ENCODE measurements around the gene SERP1.

SERP1 gene

DNA sequence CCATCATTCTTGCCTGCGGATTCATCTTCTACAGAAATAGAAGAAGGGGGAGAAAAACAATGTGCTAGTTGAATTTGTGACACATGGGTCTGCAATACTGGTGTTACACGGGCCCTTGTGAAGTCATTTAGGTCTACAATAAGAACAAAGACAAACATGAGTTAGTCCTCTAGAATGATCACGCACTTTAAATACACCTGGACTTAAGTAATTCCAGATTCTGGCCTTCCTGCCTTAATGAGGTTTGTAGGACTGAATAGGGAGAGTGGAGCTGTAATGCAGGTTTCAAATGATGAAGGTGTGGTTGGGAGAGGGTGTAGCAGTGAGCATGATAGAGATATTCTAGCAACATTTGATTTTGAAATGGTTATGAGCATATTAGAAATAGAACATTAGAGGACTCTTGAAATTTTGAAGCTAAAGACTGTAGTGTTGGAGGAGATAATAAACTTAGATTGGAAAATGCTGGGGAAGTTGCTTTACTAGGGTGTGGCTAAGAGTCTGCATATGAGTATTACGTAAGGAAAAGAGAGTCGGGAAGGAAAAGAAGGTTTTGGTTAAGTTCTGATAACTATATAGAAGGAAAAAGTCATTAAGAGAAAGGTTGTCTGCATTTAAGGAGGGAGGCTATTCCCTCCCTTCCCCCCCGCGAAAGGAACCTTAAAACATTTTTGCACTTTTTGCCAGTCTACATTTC, 897 bp upstream of the SERP1 start:
- H3K4me3 ChIP-seq (ENCODE audit: control insufficient read depth, low read depth, low read length), result peak overlapping the region; percentile 97
- DNase-seq (ENCODE audit: low read depth), result peak; percentile 25
- TF ChIP-seq, protein P1, sequence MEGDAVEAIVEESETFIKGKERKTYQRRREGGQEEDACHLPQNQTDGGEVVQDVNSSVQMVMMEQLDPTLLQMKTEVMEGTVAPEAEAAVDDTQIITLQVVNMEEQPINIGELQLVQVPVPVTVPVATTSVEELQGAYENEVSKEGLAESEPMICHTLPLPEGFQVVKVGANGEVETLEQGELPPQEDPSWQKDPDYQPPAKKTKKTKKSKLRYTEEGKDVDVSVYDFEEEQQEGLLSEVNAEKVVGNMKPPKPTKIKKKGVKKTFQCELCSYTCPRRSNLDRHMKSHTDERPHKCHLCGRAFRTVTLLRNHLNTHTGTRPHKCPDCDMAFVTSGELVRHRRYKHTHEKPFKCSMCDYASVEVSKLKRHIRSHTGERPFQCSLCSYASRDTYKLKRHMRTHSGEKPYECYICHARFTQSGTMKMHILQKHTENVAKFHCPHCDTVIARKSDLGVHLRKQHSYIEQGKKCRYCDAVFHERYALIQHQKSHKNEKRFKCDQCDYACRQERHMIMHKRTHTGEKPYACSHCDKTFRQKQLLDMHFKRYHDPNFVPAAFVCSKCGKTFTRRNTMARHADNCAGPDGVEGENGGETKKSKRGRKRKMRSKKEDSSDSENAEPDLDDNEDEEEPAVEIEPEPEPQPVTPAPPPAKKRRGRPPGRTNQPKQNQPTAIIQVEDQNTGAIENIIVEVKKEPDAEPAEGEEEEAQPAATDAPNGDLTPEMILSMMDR (conservative IDR thresholded peaks at IDR 0.05; ENCODE audit: control insufficient read depth, insufficient read depth, low read depth, low read length), result no peak

DNA sequence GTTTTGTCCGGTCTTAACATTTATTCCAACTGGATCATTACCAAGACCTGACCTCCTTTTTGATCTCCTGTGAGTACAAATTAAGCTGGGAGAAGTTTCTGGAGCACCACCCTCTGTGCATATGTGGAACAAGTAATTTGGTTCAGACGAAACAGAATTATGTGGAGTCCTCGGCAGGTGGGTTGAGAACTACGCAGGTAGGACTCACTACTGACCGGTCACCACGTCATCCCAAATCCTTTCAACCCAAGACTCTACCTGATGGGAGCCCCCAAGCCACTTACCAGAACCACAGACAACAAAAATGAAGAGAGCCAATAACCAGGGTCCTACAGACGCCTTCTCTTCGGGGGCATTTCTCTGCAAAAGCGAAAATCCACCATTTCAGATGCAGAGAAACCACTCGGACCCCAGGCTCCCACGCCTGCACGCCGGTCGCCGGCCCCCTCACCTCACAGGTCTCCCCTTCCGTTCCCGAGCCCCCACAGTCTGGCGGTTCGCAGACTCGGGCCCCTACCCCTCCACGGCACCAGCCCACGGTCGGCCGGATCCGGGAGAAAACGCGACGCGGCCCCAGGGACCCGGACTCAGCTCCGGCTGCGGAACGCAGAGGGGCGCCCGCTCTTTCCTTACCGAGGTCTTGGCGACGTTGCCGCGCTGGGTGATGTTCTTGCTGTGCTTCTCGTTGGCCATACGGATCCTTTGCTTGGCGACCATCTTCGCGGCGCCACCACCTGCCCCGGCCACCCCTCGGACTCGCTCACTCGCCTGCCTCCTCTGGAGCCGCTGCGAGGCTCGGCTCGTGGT, 674 bp downstream of the SERP1 start:
- TF ChIP-seq, protein P1 (conservative IDR thresholded peaks at IDR 0.05; ENCODE audit: control insufficient read depth, insufficient read depth, low read depth, low read length), result no peak
- peak overlapping the region; percentile 97 for H3K4me3 ChIP-seq (ENCODE audit: control insufficient read depth, low read depth, low read length)
- DNase-seq (ENCODE audit: low read depth), result peak; percentile 19

DNA sequence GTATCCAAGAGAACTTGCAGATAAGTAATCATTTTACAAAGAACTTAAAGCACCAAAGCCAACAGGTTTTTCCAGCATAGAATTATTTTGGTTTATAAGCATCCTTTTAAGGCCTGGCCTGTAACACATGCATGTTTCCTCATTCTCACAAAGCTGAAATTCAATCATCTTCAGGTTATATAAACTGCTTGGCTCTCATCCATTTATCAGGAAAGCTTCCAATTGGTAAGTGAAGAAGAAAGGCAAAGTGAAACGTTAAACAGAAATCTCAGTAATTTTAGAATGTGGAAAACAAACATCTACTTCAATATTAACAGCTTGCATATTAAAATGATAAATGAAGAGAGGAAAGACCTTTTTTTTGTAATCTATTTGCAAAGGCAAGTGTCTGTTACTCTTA, 1.6 kb downstream of the SERP1 start:
- TF ChIP-seq, protein P1 (conservative IDR thresholded peaks at IDR 0.05; ENCODE audit: control insufficient read depth, insufficient read depth, low read depth, low read length), result no peak
- peak overlapping the region; percentile 97 for H3K4me3 ChIP-seq (ENCODE audit: control insufficient read depth, low read depth, low read length)
- peak; percentile 26 for DNase-seq (ENCODE audit: low read depth)

DNA sequence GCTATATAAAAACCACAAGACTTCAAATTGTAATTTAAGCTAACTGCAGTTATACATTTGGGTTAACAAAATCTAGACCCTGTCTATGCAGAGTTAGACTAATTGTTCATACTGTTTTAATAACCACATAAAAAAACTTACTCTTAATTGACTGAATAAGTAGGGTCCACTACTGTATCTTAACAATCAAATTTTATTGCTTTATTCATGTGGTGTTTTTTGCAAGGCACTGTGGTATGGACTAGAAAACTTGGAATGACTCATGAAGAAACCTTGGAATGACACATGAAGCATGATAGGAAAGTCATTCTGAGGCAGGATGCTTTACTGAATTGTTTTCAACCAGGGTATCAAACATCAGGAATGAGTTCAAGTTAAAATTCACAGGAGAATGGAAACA, 2.3 kb downstream of the SERP1 start:
- DNase-seq (ENCODE audit: low read depth), result peak; percentile 77
- TF ChIP-seq, protein P1 (conservative IDR thresholded peaks at IDR 0.05; ENCODE audit: control insufficient read depth, insufficient read depth, low read depth, low read length), result no peak
- peak overlapping the region; percentile 97 for H3K4me3 ChIP-seq (ENCODE audit: control insufficient read depth, low read depth, low read length)

DNA sequence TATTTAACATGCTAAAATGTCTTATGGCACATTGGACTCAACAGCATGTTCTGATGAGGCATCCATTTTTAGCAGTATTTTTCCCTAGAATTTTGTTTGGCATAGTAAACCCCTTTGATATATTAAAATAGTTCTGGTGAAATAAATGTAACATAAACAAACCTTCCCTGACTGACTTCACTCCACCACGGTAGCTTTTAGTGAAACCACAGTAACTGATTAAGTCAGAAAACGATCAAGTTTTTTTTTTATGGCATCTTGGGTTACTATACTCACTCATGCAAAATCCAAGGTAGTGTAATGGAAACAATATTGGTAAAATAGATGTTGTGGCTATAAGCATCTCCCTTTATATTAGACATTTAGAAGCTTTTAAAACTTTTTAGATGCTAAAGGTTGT, 2.8 kb downstream of the SERP1 start:
- TF ChIP-seq, protein P1 (conservative IDR thresholded peaks at IDR 0.05; ENCODE audit: control insufficient read depth, insufficient read depth, low read depth, low read length), result no peak
- H3K4me3 ChIP-seq (ENCODE audit: control insufficient read depth, low read depth, low read length), result no peak overlapping the region
- no peak for DNase-seq (ENCODE audit: low read depth)

DNA sequence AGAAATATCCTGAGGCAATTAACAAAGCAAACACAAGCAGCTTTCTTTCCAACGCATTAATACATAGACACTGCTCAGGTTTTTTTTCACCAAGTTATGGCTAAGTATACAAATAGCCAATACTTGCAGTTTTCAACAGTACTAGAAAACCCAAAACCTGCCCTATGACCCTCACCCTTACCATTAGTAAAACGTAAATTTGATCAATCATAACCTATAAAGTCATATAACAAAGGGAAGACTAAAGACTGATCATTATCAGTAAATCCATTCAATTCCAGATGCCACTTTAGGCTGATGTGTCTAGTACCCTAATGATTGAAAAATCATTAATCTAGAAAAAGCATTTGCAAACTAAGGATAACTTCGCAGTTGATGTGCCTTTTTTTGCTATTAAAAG, 3.2 kb downstream of the SERP1 start:
- no peak overlapping the region for H3K4me3 ChIP-seq (ENCODE audit: control insufficient read depth, low read depth, low read length)
- TF ChIP-seq, protein P1 (conservative IDR thresholded peaks at IDR 0.05; ENCODE audit: control insufficient read depth, insufficient read depth, low read depth, low read length), result no peak

More for the DNA sequence above, 3.2 kb downstream of the SERP1 start:
- DNase-seq (ENCODE audit: low read depth), result no peak
